HG02852 (cell line): ENCODE measurements around the gene MGA.

Experiments
- ATAC-seq: cut with Tn5 transposase; IDR thresholded peaks from one replicate; pipeline ENCODE4 v1.9.1; 2021; ENCODE audit warnings: mild to moderate bottlenecking, moderate library complexity; ENCODE audit not compliant: unreplicated experiment

The MGA gene

GRCh38 chr15:41660235-41661077 lies at the start of gene MGA:
TSS of gene MGA (plus strand) at chr15:41660405.
- peak; percentile 72 for ATAC-seq

- no peak for ATAC-seq
Measured at GRCh38 chr15:41620536-41621199, 39.5 kb upstream of the MGA start.

- ATAC-seq, result no peak
Measured at GRCh38 chr15:41621200-41622193, 38.7 kb upstream of the MGA start.

GRCh38 chr15:41622901-41623300 lies 37.3 kb upstream of the MGA start:
- no peak for ATAC-seq

GRCh38 chr15:41627203-41627602 lies 33.0 kb upstream of the MGA start:
- ATAC-seq, result no peak

- no peak for ATAC-seq
Measured at GRCh38 chr15:41629463-41629862, 30.7 kb upstream of the MGA start.

GRCh38 chr15:41629883-41630282 lies 30.3 kb upstream of the MGA start:
- ATAC-seq, result no peak

GRCh38 chr15:41630616-41631217 lies 29.5 kb upstream of the MGA start:
- ATAC-seq, result no peak

GRCh38 chr15:41631880-41632470 lies 28.2 kb upstream of the MGA start:
- no peak for ATAC-seq

GRCh38 chr15:41633609-41634008 lies 26.6 kb upstream of the MGA start:
- no peak for ATAC-seq

GRCh38 chr15:41634072-41634626 lies 26.1 kb upstream of the MGA start:
- ATAC-seq, result no peak

- no peak for ATAC-seq
Measured at GRCh38 chr15:41637086-41637485, 23.1 kb upstream of the MGA start.

GRCh38 chr15:41640985-41641384 lies 19.2 kb upstream of the MGA start:
- no peak for ATAC-seq

GRCh38 chr15:41647262-41647661 lies 12.9 kb upstream of the MGA start:
- no peak for ATAC-seq

- ATAC-seq, result no peak
Measured at GRCh38 chr15:41648097-41648496, 12.1 kb upstream of the MGA start.

GRCh38 chr15:41648770-41649169 lies 11.4 kb upstream of the MGA start:
- ATAC-seq, result no peak

- no peak for ATAC-seq
Measured at GRCh38 chr15:41650806-41651205, 9.4 kb upstream of the MGA start.

GRCh38 chr15:41651373-41651772 lies 8.8 kb upstream of the MGA start:
- ATAC-seq, result no peak

- ATAC-seq, result no peak
Measured at GRCh38 chr15:41653760-41654159, 6.4 kb upstream of the MGA start.

GRCh38 chr15:41655716-41656115 lies 4.5 kb upstream of the MGA start:
- ATAC-seq, result no peak
